GM19324 (cell line): Measurements from ENCODE around the gene RTN4R.

Experiments used
- ATAC-seq: cut with Tn5 transposase; IDR thresholded peaks from one replicate; pipeline ENCODE4 v1.9.1; 2021; ENCODE audit warnings: mild to moderate bottlenecking, moderate library complexity; ENCODE audit not compliant: unreplicated experiment, low FRiP score

Gene RTN4R

DNA sequence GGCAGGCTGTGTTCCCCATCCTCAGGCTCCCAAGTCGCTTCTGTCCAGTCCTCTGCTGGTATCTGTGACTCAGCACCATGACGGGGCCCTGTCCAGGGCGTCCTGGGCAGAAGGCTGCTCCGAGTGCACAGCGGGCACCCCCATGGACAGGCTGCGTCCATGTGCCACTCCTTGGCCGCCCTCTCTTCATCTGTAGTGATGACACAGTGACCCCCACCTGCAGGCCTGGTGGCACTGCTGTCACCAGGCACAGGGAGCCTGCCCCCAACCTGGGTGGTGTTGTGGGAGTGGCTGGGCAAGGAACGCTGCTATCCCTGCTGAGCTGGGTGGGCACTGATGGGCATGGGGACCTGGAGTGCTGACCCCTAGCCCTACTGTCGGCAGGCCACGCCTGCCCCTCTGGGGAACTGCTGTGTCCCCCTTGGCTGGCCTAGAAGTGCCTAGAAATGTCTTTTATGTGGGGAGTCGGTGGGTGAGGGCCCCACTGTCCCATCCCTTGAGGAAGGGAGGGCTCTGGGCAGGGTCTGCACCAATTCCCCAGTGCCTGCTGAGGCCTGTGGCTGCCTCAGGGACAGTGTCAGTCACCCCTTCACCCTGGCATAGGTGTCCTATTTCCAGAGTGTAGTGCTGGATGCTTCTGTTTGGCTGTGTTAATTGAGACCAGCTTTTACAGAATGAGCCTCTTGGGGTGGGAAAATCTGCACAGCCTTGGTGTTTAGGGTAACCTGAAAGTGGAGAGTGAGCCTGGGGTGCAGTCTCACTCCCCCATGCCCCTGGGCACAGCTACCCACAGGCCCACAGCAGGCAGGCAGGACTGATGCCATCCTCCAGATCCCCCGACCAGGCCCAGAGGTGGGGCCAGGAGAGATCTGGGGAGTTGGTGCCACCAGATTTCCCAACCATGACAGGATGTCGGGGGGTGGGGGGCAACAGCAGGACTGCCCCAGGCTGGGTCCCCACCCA lies 34.5 kb downstream of the RTN4R start:
- ATAC-seq, result no peak

DNA sequence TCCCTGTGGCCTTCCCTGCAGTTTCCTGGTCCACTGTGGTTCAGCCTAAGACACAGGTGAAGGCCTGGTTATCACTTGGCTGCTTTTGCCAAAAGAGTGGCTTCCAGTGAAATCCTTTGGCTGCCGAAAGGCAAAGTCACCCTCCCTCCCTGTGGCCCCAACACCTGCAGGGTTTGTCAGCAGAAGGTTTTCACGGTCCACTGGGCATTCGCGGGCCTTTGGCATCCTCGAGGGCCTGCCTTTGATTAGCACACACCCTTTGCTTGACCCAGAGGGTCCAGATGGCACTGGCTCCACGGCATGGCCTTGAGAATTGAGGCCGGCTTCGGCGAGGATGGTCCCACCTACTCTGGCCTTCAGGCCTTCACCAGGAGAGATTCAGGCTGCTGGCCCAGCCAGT lies 35.3 kb downstream of the RTN4R start:
- ATAC-seq, result no peak

DNA sequence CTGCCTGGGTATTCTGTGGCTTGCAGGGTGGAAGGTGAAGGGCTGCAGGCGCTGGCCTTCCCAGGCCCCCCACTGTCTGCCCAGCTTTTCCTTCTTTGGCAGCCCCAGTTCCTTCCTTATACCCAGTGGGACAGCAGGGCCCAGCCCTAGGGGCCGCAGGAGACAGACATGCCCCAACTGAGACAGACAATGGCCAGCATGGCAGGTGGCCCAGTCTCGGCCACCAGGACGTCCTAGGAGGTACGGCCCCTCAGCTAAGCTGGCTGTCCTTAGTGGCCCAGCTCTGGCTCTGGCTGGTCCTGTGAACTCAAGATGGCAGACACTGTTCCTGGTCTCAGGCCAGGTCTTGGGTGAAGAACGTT lies 35.9 kb downstream of the RTN4R start:
- ATAC-seq, result no peak

DNA sequence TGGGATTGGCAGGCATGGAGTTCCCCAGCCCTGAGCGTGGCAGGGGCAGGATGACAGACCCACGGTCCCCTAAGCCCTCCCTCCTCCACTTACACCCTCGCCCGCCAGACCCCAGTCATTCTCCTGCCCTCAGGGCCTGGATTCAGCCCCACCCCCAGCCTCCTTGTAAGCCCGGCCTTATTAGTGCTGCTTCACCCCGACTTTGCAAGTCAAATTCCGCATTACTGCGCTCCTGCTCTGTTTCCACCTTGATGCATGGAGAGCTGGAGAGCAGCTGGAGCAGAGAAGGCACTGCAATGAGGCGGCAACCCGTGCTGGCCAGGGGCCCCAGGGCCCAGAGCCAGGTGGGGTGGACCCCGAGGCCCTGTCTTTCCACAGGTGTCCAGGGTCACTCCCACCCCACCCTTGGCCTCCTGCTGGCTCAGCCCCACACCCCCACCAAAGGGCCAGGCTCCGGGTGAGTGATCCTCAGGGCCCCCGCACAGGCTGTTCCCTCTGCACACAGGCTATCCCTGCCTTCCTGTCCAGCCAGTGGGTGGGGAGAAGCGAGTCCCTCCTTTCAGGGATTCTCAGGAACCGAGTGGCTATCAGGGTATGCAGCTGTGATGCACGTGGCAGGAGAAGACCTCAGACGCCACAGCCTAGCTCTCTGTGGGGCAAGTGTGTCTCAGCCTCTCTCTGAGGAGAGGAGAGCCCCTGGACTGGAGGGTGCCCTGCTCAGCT lies 36.4 kb downstream of the RTN4R start:
- ATAC-seq, result no peak

DNA sequence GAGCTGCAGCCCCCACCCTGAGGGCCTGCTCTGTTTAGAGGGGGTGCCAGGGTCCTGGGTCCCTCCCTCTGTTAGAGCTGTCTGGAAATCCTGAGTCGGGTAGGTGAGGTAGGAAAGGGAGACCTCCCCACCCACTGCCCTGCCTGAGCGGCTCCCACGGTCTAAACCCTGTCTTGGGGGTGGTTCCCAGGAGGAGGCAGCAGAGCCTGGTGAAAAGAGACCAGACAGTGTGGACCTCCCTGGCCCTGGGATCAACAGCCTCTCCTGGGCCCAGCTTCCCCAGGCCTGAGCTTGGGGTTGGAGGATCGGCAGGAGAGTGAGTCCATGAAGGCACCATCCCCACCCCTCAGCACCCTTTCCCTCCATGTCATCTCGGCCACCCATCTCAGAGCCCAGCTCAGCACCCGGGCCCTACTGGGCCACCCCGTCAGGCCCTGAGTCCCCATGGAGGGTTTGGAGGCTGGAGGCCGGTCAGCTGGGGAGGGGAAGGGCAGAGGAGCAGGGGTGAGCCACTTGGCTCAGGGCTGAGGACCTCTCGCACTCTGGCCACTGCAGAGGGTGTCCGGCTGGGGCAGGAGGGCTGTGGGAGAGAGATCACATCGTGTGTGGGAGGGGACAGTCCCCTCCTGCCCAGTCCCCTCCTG lies 37.2 kb downstream of the RTN4R start:
- ATAC-seq, result no peak

DNA sequence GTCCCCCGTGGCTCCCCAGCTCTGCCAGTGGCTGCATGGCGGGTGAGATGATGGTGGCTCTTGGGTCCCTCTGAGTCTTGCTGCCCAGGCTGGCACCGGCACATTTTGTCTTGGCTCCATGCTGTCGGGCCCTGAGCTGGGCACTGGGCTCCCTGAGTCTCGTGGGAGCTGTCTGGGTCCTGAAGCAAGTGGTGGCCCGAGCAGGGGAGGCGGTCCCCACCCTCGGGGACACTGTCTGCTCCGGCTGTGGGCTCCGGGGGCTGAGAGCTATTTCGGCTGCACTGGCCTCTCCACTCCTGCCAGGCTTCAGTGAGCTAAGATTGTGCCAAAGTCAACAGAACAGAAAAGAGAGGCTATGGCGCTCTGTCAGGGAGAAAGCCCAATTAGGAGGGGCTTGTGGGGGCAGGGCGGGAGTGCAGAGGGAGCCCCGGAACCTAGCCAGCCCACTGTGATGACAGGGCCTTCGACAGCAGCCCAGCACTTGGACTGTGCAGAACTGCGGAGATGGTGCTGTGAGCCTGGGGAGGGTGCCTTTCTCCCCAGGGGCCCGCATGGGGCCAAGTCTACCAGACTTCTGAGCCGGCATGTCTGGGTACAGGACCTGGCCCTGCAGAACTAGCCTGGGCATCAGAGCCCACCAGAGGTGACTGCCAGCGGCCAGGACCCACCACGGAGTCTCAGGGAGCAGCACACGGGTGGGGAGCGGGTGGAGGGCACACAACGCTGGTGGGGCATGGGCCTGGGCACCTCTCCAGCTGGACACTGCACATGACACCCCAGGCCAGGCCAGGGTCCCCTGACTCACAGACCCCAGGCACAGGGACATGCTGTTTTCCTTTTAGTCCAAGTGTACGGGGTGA lies 38.0 kb downstream of the RTN4R start:
- no peak for ATAC-seq

DNA sequence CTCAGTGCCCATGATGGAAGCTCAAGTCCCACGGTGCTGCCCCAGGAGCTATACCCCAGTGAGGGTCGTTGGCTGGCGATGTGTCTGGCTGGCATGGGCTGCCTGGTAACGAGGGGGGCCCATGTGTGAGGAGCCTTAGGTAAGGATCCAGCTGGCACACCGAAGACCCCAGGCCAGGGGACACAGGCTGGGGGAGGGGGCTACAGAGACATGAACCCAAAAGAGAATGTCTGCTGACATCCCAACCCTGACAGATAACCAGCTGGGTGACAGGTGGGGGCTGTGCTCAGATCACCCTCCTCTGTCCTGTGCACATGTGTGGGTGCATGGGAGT lies 39.2 kb downstream of the RTN4R start:
- no peak for ATAC-seq

DNA sequence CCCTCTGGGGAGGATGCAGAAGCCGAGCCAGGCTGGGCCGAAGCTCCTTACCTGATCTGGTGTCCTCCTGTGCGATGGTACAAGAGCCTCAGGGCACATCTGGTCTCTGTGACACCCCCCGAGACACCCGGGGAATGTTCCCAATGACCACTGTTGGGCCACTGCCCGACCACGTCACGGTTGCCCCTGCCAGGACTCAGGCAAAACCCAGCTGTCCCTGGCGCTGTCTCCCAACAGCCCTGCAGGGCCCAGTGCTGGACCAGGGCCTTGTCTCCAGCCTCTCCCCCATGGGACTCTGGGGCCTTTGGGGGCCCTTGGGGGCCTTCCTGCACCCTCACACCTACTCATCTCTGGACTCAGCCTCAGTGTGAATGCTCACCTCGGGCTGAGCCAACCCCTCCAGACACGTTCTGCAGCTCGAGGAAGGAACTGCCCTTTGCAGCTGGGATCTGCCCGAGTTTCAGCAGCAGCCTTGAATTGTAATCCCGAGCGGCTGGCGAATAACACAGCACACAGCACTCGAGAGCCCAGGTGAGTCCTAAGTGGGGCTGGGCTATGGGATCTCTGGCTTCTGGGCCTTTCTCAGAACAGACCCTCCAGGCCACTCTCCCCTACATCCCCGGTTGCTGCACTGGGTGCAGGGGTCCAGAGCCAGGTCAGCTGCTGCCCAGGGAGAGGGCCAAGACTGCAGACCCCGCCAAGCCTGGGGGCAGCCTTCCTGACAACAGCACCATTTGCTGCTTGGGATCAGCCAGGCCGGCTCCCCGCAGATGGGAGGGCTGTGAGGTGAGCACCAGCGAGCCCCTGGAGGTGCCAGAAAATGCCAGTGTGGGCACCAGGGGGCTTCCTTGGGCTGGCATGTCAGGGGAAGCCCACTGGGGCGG lies 39.8 kb downstream of the RTN4R start:
- ATAC-seq, result no peak

DNA sequence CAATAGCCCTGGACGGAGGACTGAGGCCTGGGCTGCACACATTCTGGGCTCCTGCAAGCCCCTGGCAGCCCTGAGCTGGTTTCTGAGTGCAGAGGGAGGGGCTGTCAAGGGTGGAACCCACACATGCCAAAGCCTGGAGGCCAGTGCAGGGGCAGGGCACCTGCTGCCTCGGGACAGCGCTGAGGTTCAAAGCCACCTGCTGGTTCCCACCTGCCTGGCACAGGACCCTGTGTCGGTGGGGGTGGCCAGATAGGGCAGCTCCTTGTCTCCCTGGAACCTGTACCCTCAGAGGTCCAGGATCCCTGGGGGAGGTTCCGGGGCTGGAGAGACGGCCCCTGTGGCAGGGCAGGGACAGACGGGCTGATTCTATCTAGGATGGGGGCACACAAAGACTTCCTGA lies 40.8 kb downstream of the RTN4R start:
- no peak for ATAC-seq

DNA sequence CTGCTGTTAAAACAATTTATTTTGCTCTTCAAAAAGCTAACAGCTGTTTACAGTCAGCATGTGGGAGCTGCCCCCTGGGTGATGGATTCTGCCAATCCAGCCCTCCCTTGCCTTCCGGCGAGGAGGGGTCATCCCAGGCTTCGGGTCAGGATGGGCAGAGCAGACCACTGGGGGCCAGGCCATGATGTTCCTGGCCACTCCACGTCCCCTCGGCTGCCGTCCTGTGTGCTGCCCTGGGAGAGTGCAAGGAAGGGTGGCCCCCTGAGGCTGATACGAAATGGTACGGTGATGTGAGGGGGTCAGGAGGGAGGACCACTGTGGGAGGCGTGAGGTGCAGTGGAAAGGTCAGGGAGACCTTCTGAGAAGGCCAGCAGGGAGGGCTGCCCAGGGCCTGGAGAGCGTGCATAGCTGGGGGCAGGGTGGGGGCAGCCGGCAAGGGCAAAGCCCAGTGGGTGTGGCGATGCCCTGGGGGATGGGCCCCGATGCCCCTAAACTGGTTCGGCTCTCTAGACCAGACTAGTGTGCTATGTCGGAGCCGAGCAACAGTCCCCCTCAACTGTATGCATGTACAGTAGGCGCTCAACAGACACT lies 41.3 kb downstream of the RTN4R start:
- ATAC-seq, result no peak

DNA sequence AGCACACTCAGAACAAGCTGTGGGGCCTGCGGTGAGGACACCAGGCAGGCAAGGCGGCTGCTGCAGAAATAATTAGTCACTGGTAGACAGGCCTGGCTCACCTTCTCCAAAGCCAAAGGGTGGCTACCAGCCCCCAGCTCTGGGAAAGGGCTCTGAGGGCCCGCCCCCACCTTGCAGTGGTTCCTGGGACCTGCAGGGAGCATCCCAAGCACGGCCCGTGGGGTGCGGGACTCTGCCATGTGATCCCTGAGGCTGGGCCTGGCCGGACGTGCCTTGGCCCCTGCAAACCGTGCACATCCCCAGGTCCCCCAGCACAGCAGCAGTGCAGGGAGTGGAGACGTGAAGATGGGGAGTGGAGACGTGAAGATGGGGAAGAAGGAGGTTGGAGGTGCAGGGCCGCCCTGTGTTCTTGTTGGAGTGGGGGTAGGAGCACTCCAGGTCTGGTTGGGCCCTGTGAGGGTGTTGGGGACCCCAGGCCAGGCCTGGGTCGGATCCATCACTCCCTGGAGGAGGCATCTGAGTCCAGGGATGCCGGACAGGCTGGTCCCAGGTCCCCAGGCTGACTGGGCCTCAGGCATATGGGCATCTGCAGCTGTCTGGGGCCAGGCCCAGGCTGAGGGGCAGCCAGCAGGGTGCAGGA lies 41.9 kb downstream of the RTN4R start:
- no peak for ATAC-seq

DNA sequence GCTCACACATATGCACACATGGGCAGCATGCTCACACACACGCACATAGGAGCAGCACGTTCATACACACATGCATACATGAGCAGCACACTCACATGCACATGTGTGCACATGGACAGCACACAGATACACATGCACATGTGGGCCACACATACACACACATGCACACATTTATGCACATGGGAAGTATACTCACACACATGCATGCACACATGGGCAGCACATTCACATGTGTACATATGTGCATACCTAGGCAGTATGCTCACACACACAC lies 42.5 kb downstream of the RTN4R start:
- ATAC-seq, result no peak

DNA sequence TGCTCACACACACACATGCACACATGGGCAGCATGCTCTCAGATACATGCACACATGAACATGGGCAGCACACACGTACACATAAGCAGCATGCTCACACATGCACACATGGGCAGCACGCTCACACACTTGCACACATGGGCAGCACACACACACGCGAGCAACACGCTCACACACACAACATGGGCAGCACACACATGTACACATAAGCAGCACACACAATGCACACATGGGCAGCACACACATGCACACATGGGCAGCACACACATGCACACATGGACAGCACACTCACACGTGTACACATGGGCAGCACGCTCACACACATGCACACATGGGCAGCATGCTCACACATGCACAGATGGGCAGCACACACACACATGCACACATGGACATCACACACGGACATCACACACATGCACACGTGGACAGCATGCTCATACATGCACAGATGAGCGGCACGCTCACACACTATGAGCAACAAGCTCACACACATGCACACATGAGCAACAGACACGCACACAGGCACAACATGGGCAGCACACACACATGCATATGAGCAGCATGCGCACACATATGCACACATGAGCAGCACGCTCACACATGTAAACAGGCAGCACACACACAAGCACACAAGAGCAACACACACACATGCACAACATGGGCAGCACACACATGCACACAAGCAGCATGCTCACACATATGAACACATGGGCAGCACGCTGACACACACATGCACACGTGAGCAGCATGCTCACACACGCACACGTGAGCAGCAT lies 43.0 kb downstream of the RTN4R start:
- no peak for ATAC-seq

DNA sequence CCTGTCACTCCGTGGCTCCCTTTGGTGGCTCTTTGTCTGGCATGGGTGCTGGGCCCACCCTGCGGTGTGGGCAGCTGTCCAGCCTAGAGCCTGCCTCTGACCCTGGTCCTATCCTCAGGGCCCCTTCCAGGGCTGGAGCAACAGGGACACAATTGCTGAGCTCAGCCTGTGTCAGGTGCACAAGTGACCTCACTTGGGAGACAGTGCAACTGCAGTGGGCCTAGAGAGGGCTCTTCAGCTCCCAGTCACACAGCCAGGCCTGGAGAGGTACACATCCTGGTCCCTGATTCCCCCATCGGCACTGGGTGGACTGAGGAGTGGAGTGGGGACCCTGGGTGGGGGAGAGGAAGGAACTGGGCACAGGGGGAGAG lies 43.9 kb downstream of the RTN4R start:
- no peak for ATAC-seq

DNA sequence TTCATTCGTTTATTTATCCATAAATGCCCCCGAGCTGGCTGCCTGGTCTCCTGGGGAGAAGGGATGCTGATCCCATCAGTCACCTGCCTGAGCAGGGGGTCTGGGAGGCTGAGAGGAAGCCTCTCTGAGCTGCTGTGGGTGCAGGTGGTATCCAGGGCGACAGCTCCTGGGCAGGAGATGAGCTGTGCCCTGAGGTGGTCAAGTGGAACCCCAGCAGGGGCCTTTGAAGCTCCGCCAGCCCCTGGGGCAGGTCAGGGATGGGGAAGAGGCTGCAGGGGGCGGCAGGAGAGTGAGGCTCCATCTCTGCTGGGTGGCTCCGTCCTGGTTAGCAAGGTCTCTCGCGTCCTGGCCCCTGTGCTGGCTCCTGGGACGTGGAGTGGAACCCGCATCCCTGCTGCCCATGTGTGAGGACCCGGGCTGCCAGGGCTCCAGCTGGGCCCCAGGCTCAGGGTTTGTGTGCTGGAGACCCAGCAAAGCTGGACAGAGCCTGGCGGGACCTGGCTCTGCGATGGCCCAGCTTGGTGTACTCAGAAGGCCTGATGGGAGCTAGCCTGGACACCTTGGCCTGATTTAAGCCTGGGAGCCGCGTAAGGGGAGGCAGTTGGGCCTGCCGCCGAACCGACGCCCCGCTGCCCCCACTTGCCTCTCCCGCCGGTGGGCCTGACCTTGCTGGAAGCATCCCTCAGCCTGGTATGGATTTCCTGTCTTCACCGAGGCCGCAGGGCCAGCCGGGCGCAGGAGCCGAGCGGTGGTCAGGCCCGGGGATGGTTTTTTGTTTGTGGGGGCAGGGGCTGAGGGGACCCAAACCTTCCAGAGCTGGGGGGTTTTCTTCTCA lies 44.5 kb downstream of the RTN4R start:
- no peak for ATAC-seq

DNA sequence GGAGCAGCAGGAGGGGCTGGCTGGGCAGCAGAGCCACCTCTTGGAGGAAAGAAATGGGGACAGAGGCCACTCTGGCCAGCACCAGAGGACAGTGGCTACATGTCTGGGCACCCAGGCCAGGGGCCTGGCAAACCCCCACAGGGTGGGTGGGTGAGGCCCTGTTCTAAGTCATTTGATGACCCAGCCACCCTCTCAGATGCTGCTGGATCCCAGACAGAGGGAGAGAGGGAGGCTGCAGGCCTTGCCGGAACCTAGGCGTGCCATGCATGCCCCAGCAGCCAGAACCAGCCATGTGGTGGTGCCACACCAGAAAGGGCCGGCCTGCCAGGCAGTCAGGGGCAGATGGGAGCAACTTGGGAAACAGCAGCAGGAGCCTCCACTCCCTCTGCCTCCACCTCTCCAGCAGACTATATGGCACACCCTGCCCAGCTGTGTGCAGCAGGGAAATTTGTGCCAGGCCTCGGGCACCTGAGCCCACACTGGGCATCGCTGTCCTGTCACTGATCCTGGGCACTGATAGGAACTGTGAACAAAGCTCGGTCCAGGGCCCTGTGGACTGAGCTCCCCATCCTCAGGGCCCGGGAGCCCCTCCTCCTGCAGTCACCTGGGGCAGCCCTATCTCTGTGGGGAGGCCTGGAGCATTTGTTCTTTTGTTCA lies 45.2 kb downstream of the RTN4R start:
- no peak for ATAC-seq
